NCI-H146 treated with DMSO at 0.1 percent for 48 hours (cell line): Measurements from ENCODE around the gene CDK6.
A peak's percentile ranks its signal among the peaks of the same experiment; 100 is the strongest.
"Not testable (repeated sequence)": the region's sequence is repeated elsewhere in the genome, so short reads cannot be mapped to it uniquely, and the experiment has no call there.

Experiments
- DNase-seq: peaks from one replicate; lab custom pipeline; 2025; ENCODE audit not compliant: unreplicated experiment; lab: John Stamatoyannopoulos, UW

CDK6 gene

GRCh38 chr7:92763636-92764423 lies 72.5 kb downstream of the CDK6 start:
- peak; percentile 88 for DNase-seq

GRCh38 chr7:92762851-92763250 lies 73.5 kb downstream of the CDK6 start:
- no peak for DNase-seq

GRCh38 chr7:92761391-92762097 lies 74.8 kb downstream of the CDK6 start:
- no peak for DNase-seq

GRCh38 chr7:92758796-92759431 lies 77.5 kb downstream of the CDK6 start:
- DNase-seq, result no peak

GRCh38 chr7:92757311-92757910 lies 79.0 kb downstream of the CDK6 start:
- not testable (repeated sequence) for DNase-seq

GRCh38 chr7:92755680-92756079 lies 80.7 kb downstream of the CDK6 start:
- no peak for DNase-seq

GRCh38 chr7:92754919-92755581 lies 81.3 kb downstream of the CDK6 start:
- DNase-seq, result no peak

- no peak for DNase-seq
These were observed 82.8 kb downstream of the CDK6 start for GRCh38 chr7:92753614-92754013.

GRCh38 chr7:92751902-92752901 lies 84.2 kb downstream of the CDK6 start:
- no peak for DNase-seq

- DNase-seq, result no peak
These were observed 85.4 kb downstream of the CDK6 start for GRCh38 chr7:92750946-92751345.

GRCh38 chr7:92750447-92750839 lies 85.9 kb downstream of the CDK6 start:
- DNase-seq, result no peak

- no peak for DNase-seq
These were observed 86.4 kb downstream of the CDK6 start for GRCh38 chr7:92749832-92750446.

- no peak for DNase-seq
These were observed 87.0 kb downstream of the CDK6 start for GRCh38 chr7:92749327-92749755.

GRCh38 chr7:92748495-92748894 lies 87.9 kb downstream of the CDK6 start:
- DNase-seq, result no peak

GRCh38 chr7:92747041-92747835 lies 89.1 kb downstream of the CDK6 start:
- DNase-seq, result no peak

GRCh38 chr7:92745241-92745640 lies 91.1 kb downstream of the CDK6 start:
- no peak for DNase-seq

- DNase-seq, result not testable (repeated sequence)
These were observed 92.2 kb downstream of the CDK6 start for GRCh38 chr7:92744180-92744579.

GRCh38 chr7:92742186-92742585 lies 94.2 kb downstream of the CDK6 start:
- DNase-seq, result no peak
